CD4-positive, alpha-beta T cell treated with Interleukin-2 at 100 ng/mL for 4 hours (primary cell): ENCODE measurements around the gene C12orf54.
"Not testable (repeated sequence)": the region's sequence is repeated elsewhere in the genome, so short reads cannot be mapped to it uniquely, and the experiment has no call there.

Experiments
- DNase-seq: peaks from one replicate; pipeline ENCODE4 v3.0.0-alpha.2; 2020; ENCODE audit warnings: low spot score

The C12orf54 gene

DNA sequence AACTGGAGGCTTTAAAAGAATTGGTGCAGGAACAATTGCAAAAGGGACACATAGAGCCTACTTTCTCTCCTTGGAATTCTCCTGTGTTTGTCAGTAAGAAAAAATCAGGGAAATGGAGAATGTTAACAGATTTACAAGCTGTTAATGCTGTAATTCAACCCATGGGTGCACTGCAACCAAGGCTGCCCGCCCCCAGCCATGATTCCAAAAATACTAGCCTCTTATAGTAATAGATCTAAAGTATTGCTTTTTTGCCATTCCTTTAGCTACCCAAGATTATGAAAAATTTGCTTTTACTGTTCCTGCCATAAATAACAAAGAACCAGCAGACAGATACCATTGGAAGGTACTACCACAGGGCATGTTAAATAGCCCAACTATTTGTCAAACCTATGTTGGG, 27.8 kb downstream of the C12orf54 start:
- DNase-seq, result no peak

DNA sequence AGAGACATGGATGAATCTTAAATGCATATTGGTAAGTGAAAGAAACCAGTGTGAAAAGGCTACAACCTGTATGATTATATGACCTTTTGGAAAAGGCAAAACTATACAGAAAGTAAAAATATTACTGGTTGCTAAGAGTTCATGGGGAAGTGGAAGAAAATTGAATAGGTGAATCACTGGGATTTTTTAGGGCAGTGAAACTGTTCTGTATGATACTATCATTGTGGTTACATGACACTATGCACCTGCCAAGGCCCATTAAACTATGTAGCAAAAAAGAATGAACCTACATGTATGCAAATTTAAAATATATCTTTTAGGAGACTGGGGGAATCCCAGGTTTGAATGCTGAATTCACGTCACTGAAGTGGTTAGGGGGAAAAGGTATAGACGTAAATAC, 30.6 kb downstream of the C12orf54 start:
- DNase-seq, result no peak

DNA sequence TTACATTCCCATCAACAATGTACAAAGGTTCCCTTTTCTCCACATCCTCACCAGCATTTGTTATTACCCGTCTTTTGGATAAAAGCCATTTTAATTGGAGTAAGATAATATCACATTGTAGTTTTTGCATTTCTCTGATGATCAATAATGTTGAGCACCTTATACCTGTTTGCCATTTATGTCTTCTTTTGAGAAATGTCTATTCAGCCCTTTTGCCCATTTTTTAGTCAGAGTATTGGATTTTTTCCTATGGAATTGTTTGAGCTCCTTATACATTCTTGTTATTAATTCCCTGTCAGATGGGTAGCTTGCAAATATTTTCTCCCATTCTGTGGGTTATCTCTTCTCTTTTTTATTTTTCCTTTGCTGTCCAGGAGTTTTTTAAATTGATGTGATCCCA, 32.4 kb downstream of the C12orf54 start:
- DNase-seq, result no peak

GRCh38 chr12:48520381-48520780, 38.1 kb downstream of the C12orf54 start:
- not testable (repeated sequence) for DNase-seq

DNA sequence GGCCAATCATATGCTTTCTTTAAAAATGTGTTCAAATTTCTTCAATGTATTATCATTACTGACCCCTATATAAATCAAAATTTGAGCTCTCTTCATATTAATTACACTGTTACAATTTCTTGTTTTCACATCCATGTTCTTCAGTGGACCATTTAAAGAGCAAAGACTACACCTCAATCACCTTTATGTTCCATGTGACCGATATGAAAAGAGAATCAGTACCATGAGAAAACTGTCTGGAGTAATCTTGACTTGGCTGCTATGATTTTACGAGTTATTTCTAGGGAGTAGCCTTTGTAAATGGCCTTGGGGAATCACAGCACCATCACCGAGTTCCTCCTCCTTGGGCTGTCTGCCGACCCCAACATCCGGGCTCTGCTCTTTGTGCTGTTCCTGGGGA, 43.0 kb downstream of the C12orf54 start, which contains the start of gene OR8S1:
TSS of gene OR8S1 (plus strand) at position 301 of the 400 bp plus-strand sequence. CDS start at position 301, 0 bp downstream.
- no peak for DNase-seq

- no peak for DNase-seq
These were observed 45.8 kb downstream of the C12orf54 start for GRCh38 chr12:48527891-48528670.

DNA sequence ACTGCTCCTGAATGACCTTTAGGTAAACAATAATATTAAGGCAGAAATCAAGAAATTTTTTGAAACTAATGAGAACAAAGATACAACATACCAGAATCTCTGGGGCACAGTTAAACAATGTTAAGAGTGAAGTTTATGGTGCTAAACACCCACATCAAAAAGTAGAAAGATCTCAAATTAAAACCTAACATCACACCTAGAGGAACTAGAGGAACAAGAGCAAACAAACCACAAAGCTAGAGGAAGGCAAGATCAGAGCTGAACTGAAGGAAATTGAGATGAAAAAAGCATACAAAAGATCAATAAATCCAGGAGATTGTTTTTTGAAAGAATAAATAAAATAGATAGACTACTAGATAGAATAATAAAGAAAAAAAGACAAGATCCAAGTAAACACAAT, 50.3 kb downstream of the C12orf54 start:
- DNase-seq, result no peak

- DNase-seq, result no peak
These were observed 54.3 kb downstream of the C12orf54 start for GRCh38 chr12:48536602-48537001.

GRCh38 chr12:48542300-48542928, 60.1 kb downstream of the C12orf54 start:
- DNase-seq, result peak; percentile 41

GRCh38 chr12:48545833-48546469, 63.7 kb downstream of the C12orf54 start:
- no peak for DNase-seq
